SK-N-SH (cell line): ENCODE results near the gene CUL3. TPM values are rescaled to one million over a fixed set of nuclear protein-coding genes. Genes with fewer than 3 reads are reported as not detected.

Experiments used
- CTCF ChIA-PET: fragments of 300-600, 350-600 bp; formaldehyde crosslinking; extraction: SDS; loops from one replicate; lab custom pipeline; 2021; lab: Yijun Ruan, JAX
- POLR2A ChIA-PET: fragments of 350-600 bp; sonication (Branson Sonifier 250); formaldehyde crosslinking; extraction: SDS; loops from one replicate; lab custom pipeline; 2020; ENCODE audit warnings: antibody characterized with exemption, inconsistent platforms; lab: Yijun Ruan, JAX
- DNase-seq: peaks from one replicate; pipeline ENCODE4 v3.0.0; 2012
- H2AFZ ChIP-seq: fragments of 200-600 bp; sonication (generic); 2 replicates; pipeline ENCODE4 v1.8.1; 2016; ENCODE audit warnings: antibody characterized with exemption, mild to moderate bottlenecking, low read depth
- H3F3A ChIP-seq: fragments of 200-600 bp; sonication (generic); replicated peaks from 2 replicates; pipeline ENCODE3; 2016; ENCODE audit warnings: antibody characterized with exemption, mild to moderate bottlenecking; ENCODE audit not compliant: insufficient read depth
- H3K27ac ChIP-seq, 2 experiments: fragments of 200-500 bp in 1 of 2; fragments of 200-600 bp in 1 of 2; sonication (Bioruptor generic) in 1 of 2; sonication (generic), shearing (Covaris generic) in 1 of 2; 2 replicates each; pipeline versions ENCODE4 v1.5.1 to v1.6.1; 2014 to 2016; ENCODE audit warnings: low read depth in 2 of 2, inconsistent platforms in 1 of 2, low read length in 1 of 2, mild to moderate bottlenecking in 1 of 2, mixed read lengths in 1 of 2
- H3K27me3 ChIP-seq: fragments of 200-600 bp; sonication (generic), shearing (Covaris generic); 2 replicates; pipeline ENCODE4 v1.6.1; 2016; ENCODE audit warnings: mixed run types; ENCODE audit not compliant: insufficient read depth
- H3K36me3 ChIP-seq, 2 experiments: fragments of 200-500 bp in 1 of 2; fragments of 200-600 bp in 1 of 2; sonication (Bioruptor generic) in 1 of 2; sonication (generic) in 1 of 2; replicated peaks in 1 of 2; 2 replicates each; pipeline versions ENCODE3 to v1.5.1; 2014 to 2016; ENCODE audit warnings: low read length in 1 of 2, mild to moderate bottlenecking in 1 of 2; ENCODE audit not compliant: insufficient read depth in 2 of 2, control insufficient read depth in 1 of 2
- H3K4me1 ChIP-seq, 2 experiments: fragments of 200-500 bp in 1 of 2; fragments of 200-600 bp in 1 of 2; sonication (Bioruptor generic) in 1 of 2; sonication (generic), shearing (Covaris generic) in 1 of 2; 2 replicates each; pipeline versions ENCODE4 v1.5.1 to v1.6.1; 2014 to 2016; ENCODE audit warnings: low read depth in 1 of 2, low read length in 1 of 2, mixed run types in 1 of 2; ENCODE audit not compliant: insufficient read depth in 2 of 2, control insufficient read depth in 1 of 2
- H3K4me2 ChIP-seq: fragments of 200-600 bp; sonication (generic), shearing (Covaris generic); 2 replicates; pipeline ENCODE4 v1.6.1; 2017; ENCODE audit warnings: mixed run types
- H3K4me3 ChIP-seq, 2 experiments: fragments of 200-500 bp in 1 of 2; fragments of 200-600 bp in 1 of 2; sonication (Bioruptor generic) in 1 of 2; sonication (generic), shearing (Covaris generic) in 1 of 2; 2 replicates each; pipeline versions ENCODE4 v1.5.1 to v1.8.1; 2014 to 2016; ENCODE audit warnings: low read depth in 2 of 2, inconsistent platforms in 1 of 2, low read length in 1 of 2, mild to moderate bottlenecking in 1 of 2, mixed read lengths in 1 of 2, moderate library complexity in 1 of 2
- H3K79me2 ChIP-seq: fragments of 200-600 bp; sonication (generic); 2 replicates; pipeline ENCODE4 v1.8.1; 2017; ENCODE audit warnings: mild to moderate bottlenecking; ENCODE audit not compliant: insufficient read depth
- H3K9ac ChIP-seq: fragments of 200-600 bp; sonication (generic); 2 replicates; pipeline ENCODE4 v1.6.1; 2017; ENCODE audit warnings: mixed run types
- H3K9me2 ChIP-seq: fragments of 200-600 bp; sonication (generic); 2 replicates; pipeline ENCODE4 v1.6.1; 2017; ENCODE audit warnings: mixed run types
- H3K9me3 ChIP-seq: fragments of 200-600 bp; sonication (generic); 2 replicates; pipeline ENCODE4 v1.6.1; 2017; ENCODE audit warnings: mixed run types, mild to moderate bottlenecking, moderate library complexity
- H4K20me1 ChIP-seq: fragments of 200-600 bp; sonication (generic); 2 replicates; pipeline ENCODE4 v1.6.1; 2017; ENCODE audit warnings: mild to moderate bottlenecking, mixed run types; ENCODE audit not compliant: insufficient read depth
- CHD2 ChIP-seq: fragments of 150-350 bp; IDR thresholded peaks from 2 replicates; pipeline ENCODE4 v1.6.1; 2018; ENCODE audit warnings: low read length; ENCODE audit not compliant: partially characterized antibody
- ELF1 ChIP-seq: IDR thresholded peaks from 2 replicates; pipeline ENCODE4 v1.4.0; 2012
- EP300 ChIP-seq, 2 experiments: IDR thresholded peaks; 2 replicates each; pipeline versions ENCODE4 v1.4.0 to v1.6.1; 2012; ENCODE audit warnings: borderline replicate concordance in 1 of 2, low read depth in 1 of 2, low read length in 1 of 2
- EZH2phosphoT487 ChIP-seq: fragments of 200-600 bp; sonication (generic); IDR thresholded peaks from 2 replicates; pipeline ENCODE4 v1.6.1; 2017; ENCODE audit warnings: low read depth, mixed run types, mild to moderate bottlenecking, antibody characterized with exemption, moderate library complexity, borderline replicate concordance
- FOSL2 ChIP-seq: IDR thresholded peaks from 2 replicates; pipeline ENCODE4 v1.4.0; 2012; ENCODE audit warnings: low read depth, mild to moderate bottlenecking, moderate library complexity, borderline replicate concordance
- FOXJ3 ChIP-seq: sonication (generic); formaldehyde crosslinking; IDR thresholded peaks from 2 replicates; pipeline ENCODE4 v1.5.1; 2020; ENCODE audit warnings: mild to moderate bottlenecking, missing genetic modification reagents
- GABPA ChIP-seq: IDR thresholded peaks from 2 replicates; pipeline ENCODE4 v1.4.0; 2012; ENCODE audit warnings: low read depth, mild to moderate bottlenecking
- GATA2 ChIP-seq: sonication (generic); formaldehyde crosslinking; IDR thresholded peaks from 2 replicates; pipeline ENCODE4 v1.5.0; 2020; ENCODE audit warnings: mild to moderate bottlenecking, missing genetic modification reagents
- JUND ChIP-seq: IDR thresholded peaks from 2 replicates; pipeline ENCODE4 v1.4.0; 2012
- MEF2A ChIP-seq: IDR thresholded peaks from 2 replicates; pipeline ENCODE4 v1.4.0; 2012; ENCODE audit warnings: low read depth, borderline replicate concordance
- RAD21 ChIP-seq: IDR thresholded peaks from 2 replicates; pipeline ENCODE4 v1.6.1; 2012; ENCODE audit warnings: mild to moderate bottlenecking, low read length
- RCOR1 ChIP-seq: fragments of 150-350 bp; IDR thresholded peaks from 2 replicates; pipeline ENCODE4 v1.6.1; 2017; ENCODE audit warnings: antibody characterized with exemption, low read length
- RFX5 ChIP-seq: IDR thresholded peaks from 2 replicates; pipeline ENCODE4 v1.6.1; 2012; ENCODE audit warnings: mild to moderate bottlenecking, improper control_type of control experiment, low read length
- RXRA ChIP-seq: IDR thresholded peaks from 2 replicates; pipeline ENCODE4 v1.4.0; 2012; ENCODE audit warnings: low read depth, mild to moderate bottlenecking, borderline replicate concordance
- TAF1 ChIP-seq: IDR thresholded peaks from 2 replicates; pipeline ENCODE4 v1.6.1; 2012; ENCODE audit warnings: low read depth, mild to moderate bottlenecking, low read length, moderate library complexity, borderline replicate concordance
- TCF12 ChIP-seq: IDR thresholded peaks from 2 replicates; pipeline ENCODE4 v1.4.0; 2012
- TEAD4 ChIP-seq: IDR thresholded peaks from 2 replicates; pipeline ENCODE4 v1.4.0; 2012; ENCODE audit warnings: mild to moderate bottlenecking, borderline replicate concordance; ENCODE audit not compliant: insufficient read depth
- WGBS: methylation state at CpG from one replicate; pipeline ENCODE4 v1.1.6; 2017; ENCODE audit warnings: low lambda C conversion rate; 5-methylcytosine and 5-hydroxymethylcytosine counted together
- polyA plus RNA-seq, 3 experiments: library from polyadenylated mRNA; depleted of rRNA; stranded (reverse); fragments of >200 nt; gene quantifications; 2 replicates each; pipeline ENCODE4 v1.2.3, GENCODE V29; 2012
- TF ChIP-seq, protein P1 (sequence below): IDR thresholded peaks from 2 replicates; pipeline ENCODE4 v1.6.1; 2012; ENCODE audit warnings: mild to moderate bottlenecking, low read depth, low read length, moderate library complexity
- TF ChIP-seq, protein P2 (sequence below): fragments of 150-350 bp; IDR thresholded peaks from 2 replicates; pipeline ENCODE4 v1.6.1; 2016; ENCODE audit warnings: mild to moderate bottlenecking, low read depth, low read length

Gene CUL3
- polyA plus RNA-seq, 1 of the 3 experiments (the other 2 are of a cell fraction), result 17.3 TPM

DNA sequence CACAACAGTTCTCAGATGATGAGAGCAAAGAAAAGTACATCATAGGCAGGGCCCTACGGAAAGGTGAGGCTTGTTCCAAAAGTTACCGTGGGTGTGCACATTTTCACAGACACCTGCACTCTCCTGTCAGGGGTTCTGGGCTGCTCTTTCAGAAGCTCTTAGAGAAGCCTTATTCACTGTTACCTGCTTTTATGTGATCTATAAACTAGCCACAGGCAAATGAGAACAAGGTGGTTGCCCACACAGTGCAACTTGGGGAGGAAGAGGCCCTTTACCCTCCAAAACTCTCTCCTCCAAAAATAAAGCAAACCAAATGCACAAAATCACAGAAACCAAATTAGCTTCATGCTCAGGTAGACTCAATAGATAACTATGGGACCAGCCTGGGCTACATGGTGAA is 11.1 kb upstream of the CUL3 start (continued):
- TF ChIP-seq TEAD4, result no peak

DNA sequence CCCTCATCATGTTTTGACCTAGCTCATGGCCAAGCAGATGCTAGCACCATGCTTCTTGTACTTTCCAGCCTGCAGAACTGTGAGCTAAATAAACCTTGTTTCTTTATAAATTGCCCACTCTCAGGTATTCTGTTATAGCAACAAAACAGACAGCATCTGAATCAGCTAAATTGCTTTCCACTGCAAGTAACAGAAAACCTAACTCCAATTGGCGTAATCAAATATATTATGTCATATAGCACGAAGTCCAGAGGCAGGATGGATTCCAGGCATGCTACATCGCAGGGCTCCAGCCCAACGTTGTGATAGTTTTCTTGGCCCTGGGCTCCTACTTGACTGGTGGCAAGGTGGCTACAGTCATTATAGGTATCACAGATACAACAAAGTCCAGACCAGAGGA is 10.4 kb upstream of the CUL3 start:
- no peaks in the 10 kb centered on the region for H3K27me3 ChIP-seq
- H3K79me2 ChIP-seq, result no peaks in the 10 kb centered on the region
- H3K9ac ChIP-seq, result no peak overlapping the region
- peak; percentile 47 for DNase-seq
- no peaks in the 10 kb centered on the region for H4K20me1 ChIP-seq
- no peak overlapping the region for H3K4me3 ChIP-seq
- peak overlapping the region in 1 of 2 experiments; percentile 18; a peak in 2 of 4 replicates for H3K27ac ChIP-seq
- POLR2A ChIA-PET, result interaction anchor here (0.9 to 1.0 kb wide), 2 partner anchors 10 to 11 kb away, joined by 3 read pairs; partner anchors contain the start of gene CUL3
- no peak overlapping the region for H2AFZ ChIP-seq
- H3K9me2 ChIP-seq, result no peaks in the 10 kb centered on the region
- H3K4me2 ChIP-seq, result no peak overlapping the region
- no peaks in the 10 kb centered on the region for H3K36me3 ChIP-seq
- H3F3A ChIP-seq, result no peaks in the 10 kb centered on the region
- H3K4me1 ChIP-seq, result peaks cover 0 to 9% of the 10 kb centered on the region in 2 experiments; a peak in 1 of 4 replicates
- TF ChIP-seq TAF1 (no peak), JUND (no peak), RXRA (no peak), TCF12 (no peak), RCOR1 (peak; percentile 37; the same call in 1 of the 2 replicates), FOXJ3 (CRISPR knock-in tag) (peak; percentile 70; the same call in 1 of the 2 replicates), RFX5 (no peak), CHD2 (no peak), FOSL2 (no peak), TEAD4 (no peak), RAD21 (no peak), GATA2 (CRISPR knock-in tag) (peak; percentile 48; the same call in 1 of the 2 replicates), ELF1 (no peak), EP300 (IDR thresholded peaks at IDR 0.05; ENCODE audit: borderline replicate concordance in 1 of 2, low read depth in 1 of 2, low read length in 1 of 2) (peak in 1 of 2 experiments; percentile 77; a peak in 2 of 4 replicates), GABPA (no peak), EZH2phosphoT487 (no peak), MEF2A (no peak)
- TF ChIP-seq, protein P1, sequence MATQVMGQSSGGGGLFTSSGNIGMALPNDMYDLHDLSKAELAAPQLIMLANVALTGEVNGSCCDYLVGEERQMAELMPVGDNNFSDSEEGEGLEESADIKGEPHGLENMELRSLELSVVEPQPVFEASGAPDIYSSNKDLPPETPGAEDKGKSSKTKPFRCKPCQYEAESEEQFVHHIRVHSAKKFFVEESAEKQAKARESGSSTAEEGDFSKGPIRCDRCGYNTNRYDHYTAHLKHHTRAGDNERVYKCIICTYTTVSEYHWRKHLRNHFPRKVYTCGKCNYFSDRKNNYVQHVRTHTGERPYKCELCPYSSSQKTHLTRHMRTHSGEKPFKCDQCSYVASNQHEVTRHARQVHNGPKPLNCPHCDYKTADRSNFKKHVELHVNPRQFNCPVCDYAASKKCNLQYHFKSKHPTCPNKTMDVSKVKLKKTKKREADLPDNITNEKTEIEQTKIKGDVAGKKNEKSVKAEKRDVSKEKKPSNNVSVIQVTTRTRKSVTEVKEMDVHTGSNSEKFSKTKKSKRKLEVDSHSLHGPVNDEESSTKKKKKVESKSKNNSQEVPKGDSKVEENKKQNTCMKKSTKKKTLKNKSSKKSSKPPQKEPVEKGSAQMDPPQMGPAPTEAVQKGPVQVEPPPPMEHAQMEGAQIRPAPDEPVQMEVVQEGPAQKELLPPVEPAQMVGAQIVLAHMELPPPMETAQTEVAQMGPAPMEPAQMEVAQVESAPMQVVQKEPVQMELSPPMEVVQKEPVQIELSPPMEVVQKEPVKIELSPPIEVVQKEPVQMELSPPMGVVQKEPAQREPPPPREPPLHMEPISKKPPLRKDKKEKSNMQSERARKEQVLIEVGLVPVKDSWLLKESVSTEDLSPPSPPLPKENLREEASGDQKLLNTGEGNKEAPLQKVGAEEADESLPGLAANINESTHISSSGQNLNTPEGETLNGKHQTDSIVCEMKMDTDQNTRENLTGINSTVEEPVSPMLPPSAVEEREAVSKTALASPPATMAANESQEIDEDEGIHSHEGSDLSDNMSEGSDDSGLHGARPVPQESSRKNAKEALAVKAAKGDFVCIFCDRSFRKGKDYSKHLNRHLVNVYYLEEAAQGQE, result no peak
- TF ChIP-seq, protein P2, sequence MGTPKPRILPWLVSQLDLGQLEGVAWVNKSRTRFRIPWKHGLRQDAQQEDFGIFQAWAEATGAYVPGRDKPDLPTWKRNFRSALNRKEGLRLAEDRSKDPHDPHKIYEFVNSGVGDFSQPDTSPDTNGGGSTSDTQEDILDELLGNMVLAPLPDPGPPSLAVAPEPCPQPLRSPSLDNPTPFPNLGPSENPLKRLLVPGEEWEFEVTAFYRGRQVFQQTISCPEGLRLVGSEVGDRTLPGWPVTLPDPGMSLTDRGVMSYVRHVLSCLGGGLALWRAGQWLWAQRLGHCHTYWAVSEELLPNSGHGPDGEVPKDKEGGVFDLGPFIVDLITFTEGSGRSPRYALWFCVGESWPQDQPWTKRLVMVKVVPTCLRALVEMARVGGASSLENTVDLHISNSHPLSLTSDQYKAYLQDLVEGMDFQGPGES, result no peak
- 47% methylated on average over 4 of the region's 4 CpGs for WGBS
- no peaks in the 10 kb centered on the region for H3K9me3 ChIP-seq
- CTCF ChIA-PET, result interaction anchor here (0.6 to 1.2 kb wide), 2 partner anchors 51 to 183 kb away, joined by 3 to 4 read pairs; no protein-coding TSS in a partner anchor
